A673 (cell line): Measurements from ENCODE around the gene EPHB6. TPM values are rescaled to one million over a fixed set of nuclear protein-coding genes. Genes with fewer than 3 reads are reported as not detected.

ENCODE experiments used
- BruUV-seq: library from RNA; stranded (reverse); fragments of 400-500 nt; replicated peaks from 2 replicates; lab custom pipeline; 2021; lab: Mats Ljungman, UMichigan
- CTCF ChIA-PET: fragments of 300-600 bp; sonication (Branson Sonifier 250); formaldehyde crosslinking; loops from one replicate; lab custom pipeline; 2022; ENCODE audit warnings: antibody characterized with exemption; lab: Charles Lee
- POLR2A ChIA-PET: fragments of 300-600 bp; sonication (Branson Sonifier 250); formaldehyde crosslinking; loops from one replicate; lab custom pipeline; 2022; ENCODE audit warnings: antibody characterized with exemption; ENCODE audit not compliant: low non-redundant PET; lab: Charles Lee
- DNase-seq: peaks from one replicate; pipeline ENCODE4 v3.0.0-alpha.2; 2015; ENCODE audit warnings: low spot score
- H3K27ac ChIP-seq: fragments of 200-600 bp; sonication (generic); 2 replicates; pipeline ENCODE4 v1.5.1; 2016; ENCODE audit warnings: mixed run types, low read depth, mild to moderate bottlenecking, mixed read lengths, antibody characterized with exemption, low read length; ENCODE audit not compliant: poor library complexity, severe bottlenecking
- H3K27me3 ChIP-seq: fragments of 200-600 bp; sonication (generic); replicated peaks from 2 replicates; pipeline ENCODE4 v1.6.1; 2017; ENCODE audit warnings: mixed run types, low read depth, mild to moderate bottlenecking, mixed read lengths, antibody characterized with exemption, low read length; ENCODE audit not compliant: insufficient read depth, poor library complexity
- H3K36me3 ChIP-seq: fragments of 200-600 bp; sonication (generic); 2 replicates; pipeline ENCODE4 v1.6.1; 2016; ENCODE audit warnings: mixed run types, mild to moderate bottlenecking, mixed read lengths, antibody characterized with exemption, low read length; ENCODE audit not compliant: insufficient read depth, poor library complexity, severe bottlenecking
- H3K4me1 ChIP-seq: fragments of 200-600 bp; sonication (generic); 2 replicates; pipeline ENCODE4 v1.6.1; 2017; ENCODE audit warnings: mixed run types, mild to moderate bottlenecking, mixed read lengths, antibody characterized with exemption, low read length; ENCODE audit not compliant: insufficient read depth, poor library complexity, severe bottlenecking
- H3K4me3 ChIP-seq: fragments of 200-600 bp; sonication (generic); 2 replicates; pipeline ENCODE4 v1.5.1; 2016; ENCODE audit warnings: low read depth, mixed run types, mild to moderate bottlenecking, mixed read lengths, low read length; ENCODE audit not compliant: poor library complexity, severe bottlenecking
- H3K9me3 ChIP-seq: fragments of 200-600 bp; sonication (generic); 2 replicates; pipeline ENCODE4 v1.6.1; 2016; ENCODE audit warnings: mixed run types, low read depth, mild to moderate bottlenecking, mixed read lengths, antibody characterized with exemption, low read length; ENCODE audit not compliant: poor library complexity, severe bottlenecking
- CTCF ChIP-seq: fragments of 300-800, 200-600 bp; sonication (generic); conservative IDR thresholded peaks from 2 replicates; pipeline ENCODE4 v1.5.1; 2017; ENCODE audit warnings: low read depth, mild to moderate bottlenecking, antibody characterized with exemption, low read length, moderate library complexity, mixed read lengths
- EZH2 ChIP-seq: fragments of 200-600 bp; sonication (generic); IDR thresholded peaks from 2 replicates; pipeline ENCODE4 v1.6.1; 2017; ENCODE audit warnings: borderline replicate concordance, low read depth, mild to moderate bottlenecking, mixed read lengths, antibody characterized with exemption, low read length; ENCODE audit not compliant: poor library complexity, severe bottlenecking
- intact Hi-C: fragments of 100-400 bp; cut with micrococcal nuclease; formaldehyde crosslinking; loops from one replicate; pipeline ENCODE4 v1.10.0; 2022; ENCODE audit not compliant: unreplicated experiment
- total RNA-seq: library from RNA; stranded (reverse); gene quantifications from 2 replicates; pipeline ENCODE4 v1.2.3, GENCODE V29; 2021

The EPHB6 gene
- total RNA-seq, 1 experiment from 2014 or later = 0.49 TPM

- H3K36me3 ChIP-seq = no peaks in the 10 kb centered on the region
- H3K4me3 ChIP-seq = no peak overlapping the region
- H3K4me1 ChIP-seq = no peaks in the 10 kb centered on the region
- peaks cover 50% of the 10 kb centered on the region for H3K27me3 ChIP-seq
- CTCF ChIA-PET = no interaction called here
- no peak for DNase-seq
- no peaks in the 10 kb centered on the region for H3K9me3 ChIP-seq
- intact Hi-C loops = no loop called here
- TF ChIP-seq CTCF (no peak), EZH2 (no peak)
- no TSS peak for BruUV-seq
- no peak overlapping the region for H3K27ac ChIP-seq
- POLR2A ChIA-PET = no interaction called here
These were observed 7.5 kb upstream of the EPHB6 start for GRCh38 chr7:142847353-142847752.

GRCh38 chr7:142851269-142851668 lies 3.6 kb upstream of the EPHB6 start:
- TF ChIP-seq EZH2 (no peak), CTCF (no peak)
- Histone ChIP-seq H3K27me3 (peaks cover 75% of the 10 kb centered on the region), H3K27ac (no peak overlapping the region), H3K9me3 (no peaks in the 10 kb centered on the region), H3K4me1 (peaks cover 9% of the 10 kb centered on the region), H3K36me3 (no peaks in the 10 kb centered on the region), H3K4me3 (no peak overlapping the region)
- intact Hi-C loops = no loop called here
- ChIA-PET POLR2A (no interaction called here), CTCF (no interaction called here)
- BruUV-seq = no TSS peak
- DNase-seq = no peak

GRCh38 chr7:142851919-142852318 lies 3.0 kb upstream of the EPHB6 start:
- intact Hi-C loops = no loop called here
- Histone ChIP-seq H3K36me3 (no peaks in the 10 kb centered on the region), H3K27ac (no peak overlapping the region), H3K9me3 (no peaks in the 10 kb centered on the region), H3K4me1 (peaks cover 9% of the 10 kb centered on the region), H3K4me3 (no peak overlapping the region), H3K27me3 (peaks cover 76% of the 10 kb centered on the region)
- no peak for DNase-seq
- CTCF ChIA-PET = no interaction called here
- no peak for TF ChIP-seq CTCF
- no peak for TF ChIP-seq EZH2
- no TSS peak for BruUV-seq
- POLR2A ChIA-PET = no interaction called here
